RWPE2 (cell line): ENCODE measurements around the gene PARVA.

Experiments
- ATAC-seq: fragments of 200-7000 bp; cut with Tn5 transposase; 3 replicates; pipeline ENCODE4 v1.9.1; 2021; ENCODE audit warnings: low read depth
- DNase-seq: peaks from one replicate; pipeline ENCODE4 v3.0.0-alpha.2; 2020; ENCODE audit warnings: low spot score
- H3K27ac ChIP-seq: fragments of 450-650 bp; 2 replicates; pipeline ENCODE4 v1.5.1; 2017; ENCODE audit warnings: mild to moderate bottlenecking; ENCODE audit not compliant: poor library complexity, severe bottlenecking
- H3K27me3 ChIP-seq: fragments of 250-450 bp; sonication (Bioruptor Pico); 2 replicates; pipeline ENCODE4 v1.5.1; 2021; ENCODE audit warnings: mild to moderate bottlenecking, moderate library complexity; ENCODE audit not compliant: insufficient read depth, poor library complexity, severe bottlenecking
- H3K36me3 ChIP-seq: fragments of 250-450 bp; sonication (Bioruptor Pico); 2 replicates; pipeline ENCODE4 v1.5.1; 2020; ENCODE audit warnings: low read depth, mild to moderate bottlenecking, moderate library complexity
- H3K4me1 ChIP-seq: fragments of 250-450 bp; sonication (Bioruptor Pico); 2 replicates; pipeline ENCODE4 v1.5.1; 2021; ENCODE audit warnings: mild to moderate bottlenecking, moderate library complexity; ENCODE audit not compliant: insufficient read depth, poor library complexity, severe bottlenecking
- H3K4me3 ChIP-seq: fragments of 250-450 bp; sonication (Bioruptor Pico); 2 replicates; pipeline ENCODE4 v1.5.1; 2021; ENCODE audit warnings: mild to moderate bottlenecking, moderate library complexity; ENCODE audit not compliant: severe bottlenecking
- H3K9me3 ChIP-seq: fragments of 250-450 bp; sonication (Bioruptor Pico); 2 replicates; pipeline ENCODE4 v1.5.1; 2021; ENCODE audit warnings: mild to moderate bottlenecking, moderate library complexity; ENCODE audit not compliant: severe bottlenecking
- CTCF ChIP-seq: fragments of 450-650 bp; IDR thresholded peaks from one replicate; pipeline ENCODE4 v1.5.1; 2017; ENCODE audit warnings: mild to moderate bottlenecking, moderate library complexity; ENCODE audit not compliant: poor library complexity, severe bottlenecking

The PARVA gene

DNA sequence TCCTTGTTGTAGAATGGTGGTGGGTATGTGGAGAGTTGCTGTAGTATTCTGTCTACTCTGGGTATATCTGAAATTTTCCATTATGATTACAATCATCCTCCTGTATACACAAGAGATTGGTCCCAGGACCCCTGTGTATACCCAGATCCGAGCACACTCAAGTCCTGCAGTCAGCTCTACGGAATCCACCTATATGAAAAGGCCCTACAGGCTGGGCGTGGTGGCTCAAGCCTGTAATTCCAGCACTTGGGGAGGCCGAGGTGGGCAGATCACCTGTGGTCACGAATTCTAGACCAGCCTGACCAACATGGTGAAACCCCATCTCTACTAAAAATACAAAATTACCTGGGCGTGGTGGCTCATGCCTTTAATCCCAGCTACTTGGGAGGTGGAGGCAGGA lies 17.2 kb downstream of the PARVA start:
- Histone ChIP-seq H3K27ac (no peak overlapping the region), H3K4me1 (peaks cover 22% of the 10 kb centered on the region), H3K9me3 (no peaks in the 10 kb centered on the region), H3K27me3 (no peaks in the 10 kb centered on the region), H3K36me3 (0 out of 2 replicates have a peak, but pooled peaks cover 3% of the 10 kb centered on the region), H3K4me3 (no peak overlapping the region)
- no peak for TF ChIP-seq CTCF
- ATAC-seq (no peak), DNase-seq (no peak)

DNA sequence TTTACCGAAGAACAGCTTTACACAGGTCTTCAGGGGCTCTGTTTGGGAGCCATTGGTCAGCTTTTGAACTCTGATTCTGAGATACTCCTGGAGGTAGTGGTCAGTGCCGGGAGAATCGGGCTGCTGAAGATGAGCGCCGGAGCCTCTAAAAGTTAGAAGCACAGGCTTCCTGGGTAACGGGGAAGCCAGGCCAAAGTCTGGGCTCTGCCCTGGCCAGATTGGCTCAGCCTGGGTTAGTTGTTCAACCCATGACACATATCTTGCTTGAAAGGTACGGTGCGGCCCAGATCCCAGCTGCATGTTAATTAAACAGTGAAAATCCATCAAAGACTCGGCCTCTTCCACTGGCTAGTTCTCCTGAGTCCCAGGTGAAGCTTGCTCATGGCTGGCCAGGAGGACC lies 18.0 kb downstream of the PARVA start:
- no peak for ATAC-seq

DNA sequence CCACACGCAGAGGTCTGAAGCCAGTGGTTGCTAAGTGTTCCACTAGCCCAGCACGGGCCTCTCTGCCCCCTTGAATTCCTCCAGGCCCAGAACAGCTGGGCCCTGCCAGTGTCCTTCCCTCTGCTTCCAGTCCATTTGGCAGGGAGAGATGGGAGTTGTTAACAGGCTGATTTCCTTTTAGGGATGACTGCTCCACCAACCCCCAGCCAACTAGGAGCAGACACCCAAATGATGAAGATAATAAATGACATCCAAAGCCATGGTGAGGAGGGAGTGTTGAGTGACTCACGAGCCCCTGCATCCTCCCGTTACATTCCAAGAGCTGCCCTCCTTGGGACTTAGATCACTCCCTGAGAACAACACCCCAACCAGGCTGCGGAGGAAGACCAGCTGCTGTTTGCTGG lies 20.6 kb downstream of the PARVA start:
- Histone ChIP-seq H3K27me3 (no peaks in the 10 kb centered on the region), H3K36me3 (0 out of 2 replicates have a peak, but pooled peaks cover 3% of the 10 kb centered on the region), H3K9me3 (no peaks in the 10 kb centered on the region), H3K27ac (no peak overlapping the region), H3K4me1 (peaks cover 2% of the 10 kb centered on the region), H3K4me3 (no peak overlapping the region)
- ATAC-seq = peak; percentile 73
- no peak for TF ChIP-seq CTCF
- no peak for DNase-seq

More for the DNA sequence above, 18.0 kb downstream of the PARVA start:
- 0 out of 2 replicates have a peak, but pooled peaks cover 3% of the 10 kb centered on the region for H3K36me3 ChIP-seq
- no peaks in the 10 kb centered on the region for H3K9me3 ChIP-seq
- no peak for TF ChIP-seq CTCF
- H3K4me3 ChIP-seq = no peak overlapping the region
- no peaks in the 10 kb centered on the region for H3K27me3 ChIP-seq
- no peak for DNase-seq
- H3K27ac ChIP-seq = no peak overlapping the region
- peaks cover 16% of the 10 kb centered on the region for H3K4me1 ChIP-seq

DNA sequence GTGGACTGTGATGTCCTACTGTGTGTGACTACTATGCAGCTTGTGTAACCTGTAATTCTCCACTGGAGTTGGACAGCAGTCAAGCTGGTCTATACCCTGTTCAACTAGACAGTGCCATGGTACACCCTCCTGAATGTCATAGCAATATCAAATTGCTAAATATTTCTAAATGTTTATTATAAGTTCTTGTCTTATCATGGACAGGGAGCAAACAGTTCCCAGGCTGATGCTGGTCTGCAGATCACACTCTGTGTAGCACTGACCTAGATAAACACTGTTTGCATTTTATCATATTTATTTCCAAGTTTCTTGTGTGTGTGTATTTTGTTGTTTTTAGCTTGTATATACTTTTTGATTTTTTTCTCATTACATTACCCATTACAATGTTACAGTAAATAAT lies 22.0 kb downstream of the PARVA start:
- H3K4me3 ChIP-seq = no peak overlapping the region
- no peaks in the 10 kb centered on the region for H3K27me3 ChIP-seq
- no peak for ATAC-seq
- H3K4me1 ChIP-seq = no peaks in the 10 kb centered on the region
- TF ChIP-seq CTCF = no peak
- no peaks in the 10 kb centered on the region for H3K36me3 ChIP-seq
- no peak for DNase-seq
- no peak overlapping the region for H3K27ac ChIP-seq
- H3K9me3 ChIP-seq = no peaks in the 10 kb centered on the region

DNA sequence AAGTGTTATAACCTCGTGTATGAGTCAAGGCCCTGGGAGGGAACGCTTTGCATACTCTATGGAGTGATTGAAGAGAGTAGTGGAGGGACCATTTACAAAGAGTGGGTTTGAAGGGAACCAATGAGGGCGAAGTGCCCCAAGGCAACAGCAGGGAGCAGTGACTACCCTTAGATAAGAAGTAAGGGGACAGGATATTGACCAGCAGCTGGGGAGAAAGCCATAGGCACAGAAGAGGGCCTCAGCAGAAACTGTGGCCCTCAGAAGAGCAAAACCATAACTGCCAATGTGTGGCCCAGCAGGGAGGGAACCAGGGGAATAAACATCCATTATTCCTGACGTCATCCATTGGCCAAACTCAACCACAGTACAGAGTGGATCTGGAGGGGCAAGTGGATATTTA lies 24.7 kb downstream of the PARVA start:
- Histone ChIP-seq H3K4me1 (no peaks in the 10 kb centered on the region), H3K9me3 (no peaks in the 10 kb centered on the region), H3K4me3 (no peak overlapping the region), H3K27me3 (no peaks in the 10 kb centered on the region), H3K36me3 (no peaks in the 10 kb centered on the region), H3K27ac (no peak overlapping the region)
- DNase-seq (no peak), ATAC-seq (no peak)
- TF ChIP-seq CTCF = no peak
